ENCODE data around the gene MRPL24. TPM values are rescaled to one million over a fixed set of nuclear protein-coding genes. Genes with fewer than 3 reads are reported as not detected.
A peak's percentile ranks its signal among the peaks of the same experiment; 100 is the strongest.

The MRPL24 gene
- total and polyA plus RNA-seq, 9 of the 15 experiments (the other 6 are each of a cell fraction or from before 2014, with no cell fraction given), result 74.3 to 267 (median 113) TPM

DNA sequence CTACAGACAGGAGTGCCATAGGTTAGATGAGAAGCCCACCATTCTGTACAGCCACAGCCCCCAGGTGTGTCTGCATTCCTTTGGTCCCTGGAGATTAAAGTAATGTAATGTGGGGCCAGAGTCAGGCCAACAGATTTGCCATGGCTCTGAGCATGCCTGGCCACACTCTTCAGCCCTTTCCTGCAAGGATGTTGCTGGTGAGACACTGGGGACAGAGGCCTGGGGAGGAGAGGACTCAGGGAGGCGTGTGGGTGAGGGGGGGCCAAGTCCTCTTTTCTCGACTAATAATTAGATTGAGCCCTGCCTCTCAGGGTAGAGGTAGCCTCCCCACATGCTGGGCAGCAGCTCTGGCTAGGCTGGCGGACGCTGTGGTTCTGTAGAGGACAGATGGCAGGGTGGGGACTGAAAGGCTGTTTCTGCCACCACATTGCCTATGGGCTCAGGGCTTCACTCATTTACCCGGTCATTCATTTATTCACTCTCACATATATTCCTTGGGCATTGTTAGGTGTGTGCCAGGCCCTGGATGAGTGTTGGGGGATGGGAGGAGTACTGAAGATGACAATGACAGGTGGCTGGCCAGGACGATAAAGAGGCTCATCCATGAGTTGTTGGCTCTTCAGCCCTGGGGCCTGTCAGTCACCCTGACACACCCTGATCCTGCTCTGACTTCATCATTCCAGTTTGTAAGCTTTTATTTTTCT lies 19.4 kb upstream of the MRPL24 start (continued):
- TF ChIP-seq PRPF4 (IDR thresholded peaks at IDR 0.05; ENCODE audit: insufficient read depth, low read depth, low read length, poor library complexity, severe bottlenecking), result no peak
- no peak for TF ChIP-seq NFYB (IDR thresholded peaks at IDR 0.05; ENCODE audit: extremely low read depth, insufficient read length)
- TF ChIP-seq, protein P1, sequence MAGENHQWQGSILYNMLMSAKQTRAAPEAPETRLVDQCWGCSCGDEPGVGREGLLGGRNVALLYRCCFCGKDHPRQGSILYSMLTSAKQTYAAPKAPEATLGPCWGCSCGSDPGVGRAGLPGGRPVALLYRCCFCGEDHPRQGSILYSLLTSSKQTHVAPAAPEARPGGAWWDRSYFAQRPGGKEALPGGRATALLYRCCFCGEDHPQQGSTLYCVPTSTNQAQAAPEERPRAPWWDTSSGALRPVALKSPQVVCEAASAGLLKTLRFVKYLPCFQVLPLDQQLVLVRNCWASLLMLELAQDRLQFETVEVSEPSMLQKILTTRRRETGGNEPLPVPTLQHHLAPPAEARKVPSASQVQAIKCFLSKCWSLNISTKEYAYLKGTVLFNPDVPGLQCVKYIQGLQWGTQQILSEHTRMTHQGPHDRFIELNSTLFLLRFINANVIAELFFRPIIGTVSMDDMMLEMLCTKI (IDR thresholded peaks at IDR 0.05; ENCODE audit: partially characterized antibody), result no peak
- TF ChIP-seq CEBPG (CRISPR knock-in tag; IDR thresholded peaks at IDR 0.05), result no peak
- no peak for TF ChIP-seq CEBPG (tag; conservative IDR thresholded peaks at IDR 0.05 in 1 of 2, IDR thresholded peaks at IDR 0.05 in 1 of 2)
- no peak for TF ChIP-seq HNRNPUL1 (IDR thresholded peaks at IDR 0.05; ENCODE audit: low read length)
- TF ChIP-seq, protein P2, sequence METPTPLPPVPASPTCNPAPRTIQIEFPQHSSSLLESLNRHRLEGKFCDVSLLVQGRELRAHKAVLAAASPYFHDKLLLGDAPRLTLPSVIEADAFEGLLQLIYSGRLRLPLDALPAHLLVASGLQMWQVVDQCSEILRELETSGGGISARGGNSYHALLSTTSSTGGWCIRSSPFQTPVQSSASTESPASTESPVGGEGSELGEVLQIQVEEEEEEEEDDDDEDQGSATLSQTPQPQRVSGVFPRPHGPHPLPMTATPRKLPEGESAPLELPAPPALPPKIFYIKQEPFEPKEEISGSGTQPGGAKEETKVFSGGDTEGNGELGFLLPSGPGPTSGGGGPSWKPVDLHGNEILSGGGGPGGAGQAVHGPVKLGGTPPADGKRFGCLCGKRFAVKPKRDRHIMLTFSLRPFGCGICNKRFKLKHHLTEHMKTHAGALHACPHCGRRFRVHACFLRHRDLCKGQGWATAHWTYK (CRISPR knock-in tag; IDR thresholded peaks at IDR 0.05), result no peak
- TF ChIP-seq ZKSCAN3 (CRISPR knock-in tag; IDR thresholded peaks at IDR 0.05), result no peak
- TF ChIP-seq, protein P3, sequence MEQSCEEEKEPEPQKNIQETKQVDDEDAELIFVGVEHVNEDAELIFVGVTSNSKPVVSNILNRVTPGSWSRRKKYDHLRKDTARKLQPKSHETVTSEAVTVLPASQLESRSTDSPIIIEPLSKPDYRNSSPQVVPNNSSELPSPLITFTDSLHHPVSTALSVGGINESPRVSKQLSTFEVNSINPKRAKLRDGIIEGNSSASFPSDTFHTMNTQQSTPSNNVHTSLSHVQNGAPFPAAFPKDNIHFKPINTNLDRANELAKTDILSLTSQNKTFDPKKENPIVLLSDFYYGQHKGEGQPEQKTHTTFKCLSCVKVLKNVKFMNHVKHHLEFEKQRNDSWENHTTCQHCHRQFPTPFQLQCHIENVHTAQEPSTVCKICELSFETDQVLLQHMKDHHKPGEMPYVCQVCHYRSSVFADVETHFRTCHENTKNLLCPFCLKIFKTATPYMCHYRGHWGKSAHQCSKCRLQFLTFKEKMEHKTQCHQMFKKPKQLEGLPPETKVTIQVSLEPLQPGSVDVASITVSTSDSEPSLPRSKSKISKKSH (CRISPR knock-in tag; IDR thresholded peaks at IDR 0.05), result no peak
- no peak for TF ChIP-seq MYNN (IDR thresholded peaks at IDR 0.05)
- TF ChIP-seq MYNN (CRISPR knock-in tag; IDR thresholded peaks at IDR 0.05), result no peak
- TF ChIP-seq, protein P4, sequence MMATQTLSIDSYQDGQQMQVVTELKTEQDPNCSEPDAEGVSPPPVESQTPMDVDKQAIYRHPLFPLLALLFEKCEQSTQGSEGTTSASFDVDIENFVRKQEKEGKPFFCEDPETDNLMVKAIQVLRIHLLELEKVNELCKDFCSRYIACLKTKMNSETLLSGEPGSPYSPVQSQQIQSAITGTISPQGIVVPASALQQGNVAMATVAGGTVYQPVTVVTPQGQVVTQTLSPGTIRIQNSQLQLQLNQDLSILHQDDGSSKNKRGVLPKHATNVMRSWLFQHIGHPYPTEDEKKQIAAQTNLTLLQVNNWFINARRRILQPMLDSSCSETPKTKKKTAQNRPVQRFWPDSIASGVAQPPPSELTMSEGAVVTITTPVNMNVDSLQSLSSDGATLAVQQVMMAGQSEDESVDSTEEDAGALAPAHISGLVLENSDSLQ (IDR thresholded peaks at IDR 0.05), result peak; percentile 96
- TF ChIP-seq RBM15 (IDR thresholded peaks at IDR 0.05; ENCODE audit: insufficient read depth, low read length), result no peak
- TF ChIP-seq RBFOX2 (IDR thresholded peaks at IDR 0.05; ENCODE audit: low read depth, low read length), result no peak
- TF ChIP-seq SRSF9 (IDR thresholded peaks at IDR 0.05; ENCODE audit: borderline replicate concordance, low read depth, low read length), result no peak
- peak; percentile 71 for TF ChIP-seq MEIS2 (IDR thresholded peaks at IDR 0.05; ENCODE audit: partially characterized antibody)
- TF ChIP-seq, protein P5, sequence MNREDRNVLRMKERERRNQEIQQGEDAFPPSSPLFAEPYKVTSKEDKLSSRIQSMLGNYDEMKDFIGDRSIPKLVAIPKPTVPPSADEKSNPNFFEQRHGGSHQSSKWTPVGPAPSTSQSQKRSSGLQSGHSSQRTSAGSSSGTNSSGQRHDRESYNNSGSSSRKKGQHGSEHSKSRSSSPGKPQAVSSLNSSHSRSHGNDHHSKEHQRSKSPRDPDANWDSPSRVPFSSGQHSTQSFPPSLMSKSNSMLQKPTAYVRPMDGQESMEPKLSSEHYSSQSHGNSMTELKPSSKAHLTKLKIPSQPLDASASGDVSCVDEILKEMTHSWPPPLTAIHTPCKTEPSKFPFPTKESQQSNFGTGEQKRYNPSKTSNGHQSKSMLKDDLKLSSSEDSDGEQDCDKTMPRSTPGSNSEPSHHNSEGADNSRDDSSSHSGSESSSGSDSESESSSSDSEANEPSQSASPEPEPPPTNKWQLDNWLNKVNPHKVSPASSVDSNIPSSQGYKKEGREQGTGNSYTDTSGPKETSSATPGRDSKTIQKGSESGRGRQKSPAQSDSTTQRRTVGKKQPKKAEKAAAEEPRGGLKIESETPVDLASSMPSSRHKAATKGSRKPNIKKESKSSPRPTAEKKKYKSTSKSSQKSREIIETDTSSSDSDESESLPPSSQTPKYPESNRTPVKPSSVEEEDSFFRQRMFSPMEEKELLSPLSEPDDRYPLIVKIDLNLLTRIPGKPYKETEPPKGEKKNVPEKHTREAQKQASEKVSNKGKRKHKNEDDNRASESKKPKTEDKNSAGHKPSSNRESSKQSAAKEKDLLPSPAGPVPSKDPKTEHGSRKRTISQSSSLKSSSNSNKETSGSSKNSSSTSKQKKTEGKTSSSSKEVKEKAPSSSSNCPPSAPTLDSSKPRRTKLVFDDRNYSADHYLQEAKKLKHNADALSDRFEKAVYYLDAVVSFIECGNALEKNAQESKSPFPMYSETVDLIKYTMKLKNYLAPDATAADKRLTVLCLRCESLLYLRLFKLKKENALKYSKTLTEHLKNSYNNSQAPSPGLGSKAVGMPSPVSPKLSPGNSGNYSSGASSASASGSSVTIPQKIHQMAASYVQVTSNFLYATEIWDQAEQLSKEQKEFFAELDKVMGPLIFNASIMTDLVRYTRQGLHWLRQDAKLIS (CRISPR knock-in tag; IDR thresholded peaks at IDR 0.05), result no peak
- TF ChIP-seq ELF1 (tag; IDR thresholded peaks at IDR 0.05), result no peak
- no peak for TF ChIP-seq ZNF431 (CRISPR knock-in tag; IDR thresholded peaks at IDR 0.05)
- TF ChIP-seq FOXP1 (CRISPR knock-in tag; IDR thresholded peaks at IDR 0.05), result no peak
